Anterior cingulate cortex (tissue), 58 donors: ENCODE measurements around the gene ARHGAP27.
"Not testable (repeated sequence)": the region's sequence is repeated elsewhere in the genome, so short reads cannot be mapped to it uniquely, and the experiment has no call there.

Experiments used
- DNase-seq, 58 donors: peaks; one replicate each; lab custom pipeline; 2025; lab: John Stamatoyannopoulos, UW

Gene ARHGAP27, protein sequence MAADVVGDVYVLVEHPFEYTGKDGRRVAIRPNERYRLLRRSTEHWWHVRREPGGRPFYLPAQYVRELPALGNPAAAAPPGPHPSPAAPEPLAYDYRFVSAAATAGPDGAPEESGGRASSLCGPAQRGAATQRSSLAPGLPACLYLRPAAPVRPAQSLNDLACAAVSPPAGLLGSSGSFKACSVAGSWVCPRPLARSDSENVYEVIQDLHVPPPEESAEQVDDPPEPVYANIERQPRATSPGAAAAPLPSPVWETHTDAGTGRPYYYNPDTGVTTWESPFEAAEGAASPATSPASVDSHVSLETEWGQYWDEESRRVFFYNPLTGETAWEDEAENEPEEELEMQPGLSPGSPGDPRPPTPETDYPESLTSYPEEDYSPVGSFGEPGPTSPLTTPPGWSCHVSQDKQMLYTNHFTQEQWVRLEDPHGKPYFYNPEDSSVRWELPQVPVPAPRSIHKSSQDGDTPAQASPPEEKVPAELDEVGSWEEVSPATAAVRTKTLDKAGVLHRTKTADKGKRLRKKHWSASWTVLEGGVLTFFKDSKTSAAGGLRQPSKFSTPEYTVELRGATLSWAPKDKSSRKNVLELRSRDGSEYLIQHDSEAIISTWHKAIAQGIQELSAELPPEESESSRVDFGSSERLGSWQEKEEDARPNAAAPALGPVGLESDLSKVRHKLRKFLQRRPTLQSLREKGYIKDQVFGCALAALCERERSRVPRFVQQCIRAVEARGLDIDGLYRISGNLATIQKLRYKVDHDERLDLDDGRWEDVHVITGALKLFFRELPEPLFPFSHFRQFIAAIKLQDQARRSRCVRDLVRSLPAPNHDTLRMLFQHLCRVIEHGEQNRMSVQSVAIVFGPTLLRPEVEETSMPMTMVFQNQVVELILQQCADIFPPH

DNA sequence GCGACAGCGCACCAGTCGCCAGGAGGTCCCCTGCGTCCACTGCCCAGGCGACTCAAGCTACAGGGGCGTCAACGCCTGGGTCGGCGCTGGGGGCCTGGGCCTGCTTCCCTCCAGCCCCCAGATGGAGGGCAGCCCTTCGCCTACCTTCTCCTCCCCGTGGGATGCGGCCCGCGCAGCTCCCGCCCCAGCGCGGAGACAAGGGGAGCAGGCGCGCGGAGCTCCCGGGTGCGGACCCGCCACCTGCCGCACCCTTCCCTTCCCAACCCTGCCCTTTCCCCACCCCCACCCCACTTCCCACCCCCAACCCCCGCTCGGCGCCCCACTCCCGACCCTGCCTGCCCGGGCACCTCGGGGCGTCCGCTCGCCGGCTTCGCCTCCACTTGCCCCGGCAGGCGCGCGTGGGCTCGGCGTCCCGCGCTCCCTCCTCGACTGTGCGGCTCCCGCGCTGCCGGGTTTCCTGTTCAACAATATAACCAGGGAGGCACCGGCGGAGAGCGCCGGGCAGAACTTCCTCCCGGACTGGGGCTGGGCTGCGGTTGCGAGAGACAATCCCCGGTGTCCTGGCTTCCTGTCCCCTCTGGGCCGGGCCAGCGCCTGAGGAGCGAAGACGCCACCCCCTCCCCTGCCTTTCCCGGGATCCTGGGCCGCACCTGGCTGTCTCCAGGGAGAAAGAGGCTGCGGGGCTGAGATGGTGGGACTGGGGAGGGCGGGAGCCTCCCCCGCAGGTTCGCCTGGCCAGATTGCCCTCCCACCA, at the start of gene ARHGAP27:
Gene ARHGAP27 (minus strand): TSS at position 466 of the 754 bp plus-strand sequence. CDS start 2,591 bp downstream, outside the sequence.
- no peak for DNase-seq

DNA sequence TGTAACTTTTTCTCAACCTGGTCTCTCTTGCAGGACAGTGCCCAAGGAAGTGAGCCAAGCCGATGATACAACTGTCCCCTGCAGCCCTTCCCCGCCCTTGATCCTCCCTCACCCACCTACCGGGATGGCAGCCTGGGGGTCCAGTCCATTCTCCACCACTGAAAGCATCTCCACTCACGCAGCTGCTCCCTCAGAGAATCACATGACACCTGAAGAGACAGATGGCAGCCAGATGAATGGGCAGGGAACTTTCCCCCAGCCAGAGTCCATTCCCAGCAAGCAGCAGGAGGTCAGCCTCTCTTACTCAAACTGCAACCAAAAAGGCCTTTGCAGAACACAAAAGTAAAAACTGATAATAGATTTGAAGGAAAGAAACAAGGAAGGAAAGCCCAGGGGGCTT, 49.6 kb upstream of the ARHGAP27 start:
- not testable (repeated sequence) for DNase-seq

DNA sequence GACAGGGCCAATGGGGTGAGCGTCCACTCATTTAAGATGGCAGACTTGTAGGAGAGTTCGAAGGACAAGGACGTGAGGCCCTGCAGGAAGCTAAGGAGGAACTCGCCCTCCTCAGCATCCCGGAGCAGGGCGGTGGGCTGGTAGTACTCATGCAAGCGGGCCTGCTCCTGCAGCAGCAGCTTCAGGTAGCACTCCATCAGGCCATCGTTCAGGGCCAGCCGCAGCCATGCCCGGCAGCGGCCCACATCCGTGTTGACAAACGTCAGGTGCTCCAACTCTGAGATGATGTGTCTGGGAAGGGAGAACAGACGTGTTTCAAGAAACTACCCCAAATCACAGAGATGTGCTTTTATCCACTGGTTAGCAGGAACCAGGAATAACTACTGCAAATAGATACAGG, 42.8 kb upstream of the ARHGAP27 start:
- DNase-seq, result not testable (repeated sequence)

DNA sequence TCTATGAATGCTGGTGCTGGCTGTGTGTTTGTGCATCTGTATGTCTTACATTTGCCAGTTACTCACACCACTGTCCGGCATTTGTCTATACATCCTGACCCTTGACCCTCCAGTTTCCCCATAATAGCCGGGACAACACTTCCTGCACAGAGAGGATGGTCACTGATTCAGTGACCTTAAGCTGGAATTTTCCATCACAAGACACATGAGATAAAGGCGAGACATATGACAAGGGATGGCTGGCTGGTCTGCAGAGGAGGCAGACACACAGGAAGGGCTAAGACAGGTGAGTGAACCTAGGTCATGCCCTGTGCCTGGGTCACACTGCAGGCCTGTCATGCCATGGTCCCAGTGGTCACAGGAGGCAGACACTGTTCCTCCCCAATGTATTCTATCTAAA, 39.6 kb upstream of the ARHGAP27 start:
- DNase-seq, result not testable (repeated sequence)

DNA sequence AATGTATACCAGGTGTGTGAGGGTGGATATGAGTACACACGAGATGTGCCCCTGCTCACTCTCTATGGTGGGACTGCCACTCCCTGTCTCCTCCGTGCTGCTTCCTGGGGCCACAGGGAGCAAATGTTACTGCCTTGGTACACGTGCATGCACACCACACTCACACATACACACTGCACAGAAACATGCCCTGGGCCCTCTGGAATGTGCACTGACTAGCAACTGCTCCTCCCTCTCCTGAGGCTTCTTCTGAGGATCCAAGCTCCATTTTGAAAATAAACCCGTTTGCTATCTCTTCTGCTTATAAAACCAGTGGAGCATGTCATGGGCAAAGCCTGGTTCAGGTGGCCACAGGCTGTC, 36.5 kb upstream of the ARHGAP27 start:
- DNase-seq, result not testable (repeated sequence)

DNA sequence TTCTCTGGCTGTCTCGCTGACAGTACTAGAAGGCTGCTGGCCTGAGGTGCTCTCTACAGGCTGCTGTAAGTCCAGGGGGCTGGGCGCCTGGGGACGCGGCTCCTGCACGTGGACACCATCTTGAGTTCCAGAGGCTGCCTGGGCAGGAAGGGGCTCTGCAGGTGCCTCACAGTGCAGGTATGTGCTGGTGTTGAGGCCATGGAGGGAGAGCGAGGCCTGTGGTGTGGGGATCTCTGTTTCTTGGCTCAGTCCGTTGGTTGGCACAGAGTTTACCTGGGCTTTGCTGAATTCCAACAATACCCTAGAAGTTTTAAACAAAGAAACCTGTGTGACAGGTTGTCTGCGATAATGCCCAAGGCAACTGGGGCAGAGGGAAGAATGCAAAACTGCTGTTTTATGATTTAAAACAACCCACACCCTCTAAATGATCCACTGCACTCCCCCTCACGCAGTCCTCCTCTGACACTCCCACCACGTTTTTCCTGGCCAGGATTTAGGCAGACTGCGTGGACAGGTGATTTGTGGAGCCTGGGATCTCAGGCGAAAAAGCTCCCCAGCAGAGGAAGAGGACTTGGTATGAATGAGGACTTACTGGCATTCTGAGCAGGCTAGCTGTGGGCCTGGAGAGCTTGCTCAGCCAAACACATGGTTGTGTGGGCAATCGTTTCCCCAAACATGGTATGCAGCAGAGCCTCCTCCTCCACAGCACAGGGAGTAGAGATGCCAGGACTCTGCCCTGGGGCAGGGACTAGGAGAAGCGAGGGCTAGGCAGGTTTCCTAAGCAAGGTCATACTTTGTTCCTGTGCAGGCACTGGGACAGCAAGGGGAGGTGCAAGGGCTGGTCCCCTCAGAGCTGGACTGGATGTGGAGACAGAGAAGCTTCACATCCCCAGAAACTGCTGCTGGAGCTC, 35.9 kb upstream of the ARHGAP27 start:
- DNase-seq, result not testable (repeated sequence)

DNA sequence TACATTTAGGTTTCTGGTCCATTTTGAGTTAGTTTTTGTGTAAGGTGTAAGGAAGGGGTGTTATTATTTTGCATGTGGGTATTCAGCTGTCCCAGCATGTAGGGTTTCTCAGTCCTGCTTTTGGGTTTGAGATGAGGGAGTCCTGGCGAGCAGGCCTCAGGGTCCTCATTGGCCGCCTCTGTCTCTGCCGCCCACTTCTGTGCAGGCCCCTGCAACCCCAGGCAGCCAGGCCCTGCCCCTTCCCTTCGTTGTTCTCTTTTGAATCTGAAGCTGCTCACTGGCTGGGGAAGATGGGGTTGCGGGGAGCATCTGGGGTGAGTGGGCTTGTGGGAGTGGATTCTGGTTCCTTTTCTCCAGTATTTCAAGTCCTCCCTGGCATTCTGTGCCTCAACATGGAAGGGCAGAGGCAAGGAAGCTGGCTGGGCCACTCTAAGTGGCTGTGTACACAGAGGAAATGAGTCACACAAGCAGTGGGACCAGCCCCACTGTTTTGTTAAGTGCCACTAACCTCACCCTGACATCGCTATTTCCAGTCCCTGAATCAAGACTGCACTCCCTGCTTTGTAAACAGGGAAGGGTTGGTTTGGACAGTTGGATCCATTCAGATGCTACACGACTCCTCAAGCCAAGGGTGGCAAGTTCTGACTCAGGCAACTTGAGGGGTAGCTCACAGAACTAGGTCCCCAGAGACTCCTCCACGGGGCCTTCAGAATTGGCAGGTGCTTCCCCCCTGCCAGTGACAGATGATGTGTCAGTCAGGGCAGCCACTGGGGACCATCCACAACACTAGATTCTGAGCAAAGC, 29.1 kb upstream of the ARHGAP27 start:
- not testable (repeated sequence) for DNase-seq

DNA sequence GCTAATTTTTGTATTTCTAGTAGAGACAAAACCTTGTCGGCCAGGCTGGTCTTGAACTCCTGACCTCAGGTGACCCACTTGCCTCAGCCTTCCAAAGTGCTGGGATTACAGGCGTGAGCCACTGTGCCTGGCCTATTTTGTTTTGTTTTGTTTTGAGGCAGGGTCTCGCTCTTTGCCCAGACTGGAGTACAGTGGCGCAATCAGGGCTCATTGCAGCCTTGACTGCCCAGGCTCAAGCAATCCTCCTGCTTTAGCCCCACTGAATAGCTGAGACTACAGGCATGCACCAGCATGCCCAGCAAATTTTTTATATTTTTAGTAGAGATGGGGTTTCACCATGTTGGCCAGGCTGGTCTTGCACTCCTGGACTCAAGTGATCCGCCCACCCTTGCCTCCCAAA, 27.8 kb upstream of the ARHGAP27 start:
- DNase-seq, result not testable (repeated sequence)

DNA sequence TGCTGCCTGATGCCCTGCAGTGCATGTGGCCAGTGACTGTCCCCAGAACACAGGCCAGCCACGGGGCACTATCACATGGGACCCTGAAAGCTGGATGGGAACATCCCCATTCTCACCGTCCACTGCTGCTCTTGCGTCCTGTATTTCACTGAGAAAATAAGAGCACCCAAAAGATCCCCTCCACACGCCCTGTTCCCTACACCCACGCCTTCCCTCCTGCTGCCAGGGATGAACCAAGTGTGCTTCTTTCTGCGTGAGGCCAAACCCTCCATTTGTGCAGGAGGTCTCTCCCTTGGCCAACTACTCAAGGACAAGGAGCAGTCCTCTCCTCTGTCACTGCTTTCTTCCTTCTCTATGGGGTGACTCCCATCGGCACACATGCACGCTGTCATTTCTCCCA, 21.7 kb upstream of the ARHGAP27 start:
- not testable (repeated sequence) for DNase-seq

DNA sequence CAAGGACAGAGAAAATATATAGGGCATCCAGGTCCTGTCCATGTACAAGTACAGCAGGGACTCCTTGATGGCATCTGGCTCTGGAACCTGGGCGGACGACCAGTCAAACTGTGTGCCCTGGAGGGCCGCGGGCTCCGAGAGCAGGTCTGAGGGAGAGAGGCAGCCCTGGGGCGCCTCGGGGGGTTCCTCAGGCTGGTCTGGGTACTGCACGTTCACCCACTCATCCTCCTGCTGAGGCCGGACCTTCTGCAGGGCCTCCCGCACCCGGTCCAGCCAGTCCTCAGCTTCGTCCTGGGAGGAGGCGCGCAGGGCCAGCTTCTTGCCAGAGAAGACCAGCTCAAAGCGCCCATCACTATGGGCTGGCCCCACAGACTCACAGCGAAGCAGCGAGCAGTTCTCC, 21.1 kb upstream of the ARHGAP27 start:
- not testable (repeated sequence) for DNase-seq

DNA sequence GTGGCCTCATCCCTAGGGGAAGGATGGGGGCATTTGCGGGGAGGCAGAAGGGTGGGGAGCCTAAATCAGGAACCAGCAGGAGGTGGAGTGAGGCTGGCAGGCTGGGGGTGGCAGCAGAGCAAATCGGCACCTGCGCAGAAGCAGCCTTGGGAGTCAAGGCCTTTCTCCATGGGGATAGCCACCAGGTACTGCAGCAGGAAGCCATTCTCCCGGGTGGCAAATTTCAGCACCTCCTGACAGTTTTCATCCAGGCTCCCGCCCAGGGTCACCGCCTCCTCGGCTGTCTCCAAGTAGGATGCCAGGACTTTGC, 20.5 kb upstream of the ARHGAP27 start:
- DNase-seq, result peak in 1 of 58 donors; percentile 34

DNA sequence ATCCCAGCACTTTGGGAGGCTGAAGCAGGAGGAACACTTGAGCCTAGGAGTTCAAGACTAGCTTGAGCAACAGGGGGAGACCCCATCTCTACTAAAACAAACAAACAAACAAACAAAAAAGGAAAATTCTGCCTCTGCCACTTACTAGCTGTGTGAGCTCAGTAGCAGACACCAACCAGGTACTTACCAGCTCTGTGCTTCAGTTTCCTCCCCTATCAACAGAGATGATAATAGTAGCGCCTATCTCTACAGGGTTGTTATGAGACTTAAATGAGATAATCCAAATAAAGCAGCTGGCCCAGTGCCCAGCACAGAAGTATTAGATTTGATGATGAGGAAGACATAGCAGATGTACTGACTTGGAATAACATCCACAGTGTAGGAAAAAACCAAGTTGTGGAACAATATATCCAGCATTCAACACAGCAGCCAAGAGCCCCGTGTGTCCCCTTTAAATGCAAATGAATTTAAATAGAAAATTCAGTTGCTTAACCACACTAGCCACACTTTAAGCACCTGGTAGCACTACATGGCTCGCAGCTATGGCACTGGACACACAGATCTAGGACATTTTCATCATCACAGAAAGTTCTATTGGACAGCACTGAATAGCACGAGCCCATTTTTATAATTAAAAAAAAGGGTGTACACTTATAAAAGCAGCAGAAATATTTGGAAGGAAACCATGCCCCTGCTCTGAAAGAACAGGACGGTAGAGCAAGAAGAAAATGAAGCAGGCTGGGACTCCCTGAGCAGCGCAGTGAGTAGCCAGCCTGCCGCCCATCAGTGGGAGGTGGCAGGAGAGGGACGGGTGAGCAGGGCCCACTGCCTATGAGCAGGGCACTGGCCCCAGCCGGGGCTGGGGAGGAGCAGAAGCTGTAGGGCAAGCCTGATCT, 19.9 kb upstream of the ARHGAP27 start:
- DNase-seq, result not testable (repeated sequence)

DNA sequence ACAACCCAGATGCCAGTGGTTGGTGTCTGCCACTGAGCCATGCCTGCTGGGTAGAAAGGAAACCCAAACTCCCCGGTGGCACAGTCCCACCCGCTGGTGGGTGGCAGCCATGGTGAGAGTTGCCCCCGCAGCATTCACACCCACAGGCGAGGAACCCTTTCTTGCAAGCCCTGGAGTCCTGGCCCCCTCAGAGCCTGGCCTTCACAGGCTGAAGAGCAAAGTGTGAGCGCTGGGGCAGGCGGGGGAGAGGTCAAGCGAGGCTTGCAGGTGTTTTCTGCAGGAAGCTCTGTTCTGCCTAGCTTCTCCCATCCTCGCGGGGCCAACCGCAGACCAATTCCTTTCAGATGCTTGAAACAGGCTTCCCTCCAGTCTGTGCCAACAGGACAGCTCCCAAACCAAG, 19.0 kb upstream of the ARHGAP27 start:
- DNase-seq, result not testable (repeated sequence)

DNA sequence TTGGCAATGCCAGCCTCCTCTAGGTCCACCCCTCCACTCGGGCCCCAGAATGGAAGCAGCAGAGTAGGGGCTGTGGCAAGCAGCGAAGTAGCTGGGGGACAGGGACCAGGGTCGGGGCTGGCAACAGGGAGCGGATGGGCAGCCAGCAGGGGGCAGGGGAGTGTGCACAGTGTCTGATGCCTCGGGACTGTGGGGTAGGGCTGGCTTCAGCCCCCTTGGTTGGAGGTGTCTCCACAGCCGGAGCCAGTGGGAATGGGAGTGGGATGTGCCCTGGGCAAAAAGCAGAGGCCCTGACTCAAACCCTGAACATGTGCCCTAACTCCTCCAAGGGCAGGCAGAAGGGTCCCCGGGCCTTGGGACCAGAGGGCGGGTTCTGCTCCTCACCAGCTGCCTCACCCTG, 18.5 kb upstream of the ARHGAP27 start:
- DNase-seq, result no peak

DNA sequence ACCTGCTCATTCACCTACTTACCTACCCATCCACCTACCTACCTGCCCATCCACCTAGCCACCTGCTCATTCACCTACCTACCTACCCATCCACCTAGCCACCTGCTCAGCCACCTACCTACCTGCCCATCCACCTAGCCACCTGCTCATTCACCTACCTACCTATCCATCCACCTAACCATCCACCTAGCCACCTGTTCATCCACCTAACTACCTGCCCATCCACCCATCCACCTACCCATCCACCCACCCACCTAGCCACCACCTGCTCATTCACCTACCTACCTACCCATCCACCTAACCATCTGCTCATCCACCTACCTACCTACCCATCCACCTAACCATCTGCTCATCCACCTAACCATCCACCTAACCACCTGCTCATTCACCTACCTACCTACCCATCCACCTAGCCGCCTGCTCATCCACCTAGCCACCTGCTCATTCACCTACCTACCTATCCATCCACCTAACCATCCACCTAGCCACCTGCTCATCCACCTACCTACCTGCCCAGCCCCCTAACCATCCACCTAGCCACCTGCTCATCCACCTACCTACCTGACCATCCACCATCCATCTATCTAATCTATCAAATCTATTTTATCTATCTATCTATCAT, 17.1 kb upstream of the ARHGAP27 start:
- not testable (repeated sequence) for DNase-seq

DNA sequence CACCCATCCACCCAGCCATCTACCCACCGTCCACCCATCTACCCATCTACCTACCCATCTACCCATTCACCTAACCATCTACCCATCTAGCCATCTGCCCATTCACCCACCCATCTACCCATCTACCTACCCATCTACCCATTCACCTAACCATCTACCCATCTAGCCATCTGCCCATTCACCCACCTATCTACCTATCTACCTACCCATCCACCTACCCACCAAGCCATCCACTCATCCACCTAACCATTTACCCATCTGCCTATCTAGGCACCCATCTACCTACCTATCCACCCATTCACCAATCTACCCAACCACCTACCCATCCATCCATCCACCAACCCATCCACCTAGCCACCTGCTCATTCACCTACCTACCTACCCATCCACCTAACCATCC, 16.6 kb upstream of the ARHGAP27 start:
- not testable (repeated sequence) for DNase-seq

DNA sequence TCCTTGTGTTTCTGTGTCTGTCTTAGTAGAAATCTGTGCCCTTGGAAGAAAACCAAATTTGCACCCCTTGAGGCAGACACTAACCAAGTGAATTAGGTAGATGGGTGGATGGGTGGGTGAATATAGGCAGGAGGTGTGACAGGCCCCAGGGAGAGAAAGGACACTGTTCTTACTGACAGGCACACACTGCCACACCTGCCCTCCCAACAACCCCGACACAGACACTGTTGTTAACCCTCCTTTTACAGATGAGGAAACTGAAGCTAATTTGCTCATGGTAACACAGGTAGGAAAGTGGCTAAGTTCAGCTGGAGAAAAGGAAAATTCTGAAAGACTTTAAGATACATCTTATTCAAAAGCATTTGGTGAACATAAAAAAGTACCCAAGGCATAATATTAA, 15.8 kb upstream of the ARHGAP27 start:
- not testable (repeated sequence) for DNase-seq
